ENCODE data around the gene GJA9.

Gene GJA9
- long read RNA-seq, partial matches to known transcripts, result 0 of 1 reads
- long read RNA-seq, other reads (novel, unspliced or antisense), result 0 of 1 reads

GRCh38 chr1:38881487-38881886 is at the start of gene GJA9:
GJA9 (minus strand) TSS chr1:38881587; CDS start chr1:38876098, 5,489 bp downstream.
- no peak for DNase-seq (ENCODE audit: low read depth in 1 of 2, low spot score in 1 of 2)
- Histone ChIP-seq H3K27ac (replicated peaks) (no peak within 1 kb of the TSS), H3K27me3 (ENCODE audit: insufficient read depth, poor library complexity, severe bottlenecking) (no peaks in the 10 kb centered on the region), H3K4me3 (replicated peaks; ENCODE audit: insufficient read depth, low read length) (no peak within 1 kb of the TSS)
- TF ChIP-seq CTCF (IDR thresholded peaks at IDR 0.05; ENCODE audit: insufficient read depth, low read length), result no peak
- TF ChIP-seq GABPA (IDR thresholded peaks at IDR 0.05; ENCODE audit: low read depth), result no peak
- no peak for TF ChIP-seq SPI1 (IDR thresholded peaks at IDR 0.05; ENCODE audit: borderline replicate concordance, low read depth)
- no peak for TF ChIP-seq POLR2AphosphoS5 (IDR thresholded peaks at IDR 0.05; ENCODE audit: low read depth)
- TF ChIP-seq REST (IDR thresholded peaks at IDR 0.05; ENCODE audit: insufficient replicate concordance, low read depth), result no peak

GRCh38 chr1:38929476-38929875 is 48.1 kb upstream of the GJA9 start:
- DNase-seq (ENCODE audit: low read depth in 1 of 2, low spot score in 1 of 2), result no peak
- Histone ChIP-seq H3K4me3 (replicated peaks; ENCODE audit: insufficient read depth, low read length) (no peak overlapping the region), H3K27ac (replicated peaks) (no peak overlapping the region), H3K27me3 (ENCODE audit: insufficient read depth, poor library complexity, severe bottlenecking) (no peaks in the 10 kb centered on the region)
- TF ChIP-seq SPI1 (IDR thresholded peaks at IDR 0.05; ENCODE audit: borderline replicate concordance, low read depth), result no peak
- no peak for TF ChIP-seq CTCF (IDR thresholded peaks at IDR 0.05; ENCODE audit: insufficient read depth, low read length)
- no peak for TF ChIP-seq GABPA (IDR thresholded peaks at IDR 0.05; ENCODE audit: low read depth)
- no peak for TF ChIP-seq REST (IDR thresholded peaks at IDR 0.05; ENCODE audit: insufficient replicate concordance, low read depth)
- TF ChIP-seq POLR2AphosphoS5 (IDR thresholded peaks at IDR 0.05; ENCODE audit: low read depth), result no peak

GRCh38 chr1:38929054-38929453 is 47.7 kb upstream of the GJA9 start:
- H3K27me3 ChIP-seq (ENCODE audit: insufficient read depth, poor library complexity, severe bottlenecking), result no peaks in the 10 kb centered on the region
- no peak for TF ChIP-seq POLR2AphosphoS5 (IDR thresholded peaks at IDR 0.05; ENCODE audit: low read depth)
- TF ChIP-seq REST (IDR thresholded peaks at IDR 0.05; ENCODE audit: insufficient replicate concordance, low read depth), result no peak
- TF ChIP-seq CTCF (IDR thresholded peaks at IDR 0.05; ENCODE audit: insufficient read depth, low read length), result no peak
- no peak for TF ChIP-seq SPI1 (IDR thresholded peaks at IDR 0.05; ENCODE audit: borderline replicate concordance, low read depth)
- TF ChIP-seq GABPA (IDR thresholded peaks at IDR 0.05; ENCODE audit: low read depth), result no peak
- no peak overlapping the region for H3K27ac ChIP-seq (replicated peaks)
- no peak overlapping the region for H3K4me3 ChIP-seq (replicated peaks; ENCODE audit: insufficient read depth, low read length)
- no peak for DNase-seq (ENCODE audit: low read depth in 1 of 2, low spot score in 1 of 2)

Measured in HL-60 (cell line).